GM12878 (cell line): Measurements from ENCODE around the gene UNKL. TPM values are rescaled to one million over a fixed set of nuclear protein-coding genes. Genes with fewer than 3 reads are reported as not detected.
A peak's percentile ranks its signal among the peaks of the same experiment; 100 is the strongest.

Experiments used
- ATAC-seq: fragments of 200-7000 bp; cut with Tn5 transposase; 3 replicates; pipeline ENCODE4 v1.9.1; 2020; ENCODE audit warnings: mild to moderate bottlenecking, moderate library complexity
- BruUV-seq: library from RNA; stranded (reverse); fragments of 400-500 nt; replicated peaks from 2 replicates; lab custom pipeline; 2021; lab: Mats Ljungman, UMichigan
- CTCF ChIA-PET: fragments of 300-600 bp; sonication (Branson Sonifier 250); formaldehyde crosslinking; extraction: SDS; loops from one replicate; lab custom pipeline; 2021; ENCODE audit warnings: inconsistent platforms; lab: Yijun Ruan, JAX
- POLR2A ChIA-PET: fragments of 350-600 bp; formaldehyde crosslinking; extraction: SDS; loops from one replicate; lab custom pipeline; 2021; ENCODE audit warnings: inconsistent platforms; lab: Charles Lee
- RAD21 ChIA-PET: fragments of 300-600 bp; sonication (Branson Sonifier 250); formaldehyde crosslinking; loops from one replicate; lab custom pipeline; 2023; ENCODE audit warnings: antibody characterized with exemption; ENCODE audit not compliant: unreplicated experiment; lab: Charles Lee
- SMC1A ChIA-PET: fragments of 300-600 bp; sonication (Branson Sonifier 250); formaldehyde crosslinking; loops from one replicate; lab custom pipeline; 2023; ENCODE audit not compliant: unreplicated experiment, uncharacterized antibody; lab: Charles Lee
- DNase-seq: peaks from one replicate; pipeline ENCODE4 v3.0.0-alpha.2; 2011; ENCODE audit warnings: low read depth, low spot score
- FAIRE-seq: peaks from 3 replicates; lab custom pipeline; 2011; peaks lifted over from hg19 to GRCh38; lab: Jason Lieb, UNC
- H2AFZ ChIP-seq: 2 replicates; pipeline ENCODE4 v1.6.0; 2011; ENCODE audit warnings: low read depth, low read length, control low read depth; ENCODE audit not compliant: control insufficient read depth
- H3K27ac ChIP-seq: 2 replicates; pipeline ENCODE4 v1.5.1; 2011; ENCODE audit warnings: control low read depth; ENCODE audit not compliant: control insufficient read depth, insufficient read depth
- H3K27me3 ChIP-seq, 2 experiments: replicated peaks in 1 of 2; 2 replicates each; pipeline versions ENCODE4 v1.6.0 to v1.6.1; 2011; ENCODE audit warnings: low read length in 1 of 2; ENCODE audit not compliant: control insufficient read depth in 2 of 2, insufficient read depth in 2 of 2
- H3K36me3 ChIP-seq, 2 experiments: 2 replicates each; pipeline ENCODE4 v1.5.1; 2011; ENCODE audit warnings: low read length in 1 of 2; ENCODE audit not compliant: control insufficient read depth in 2 of 2, insufficient read depth in 2 of 2
- H3K4me1 ChIP-seq: 2 replicates; pipeline ENCODE4 v1.6.1; 2011; ENCODE audit warnings: mild to moderate bottlenecking, low read length, moderate library complexity, mixed read lengths; ENCODE audit not compliant: control insufficient read depth, insufficient read depth
- H3K4me2 ChIP-seq: 2 replicates; pipeline ENCODE4 v1.6.0; 2011; ENCODE audit warnings: control low read depth; ENCODE audit not compliant: control insufficient read depth, insufficient read depth
- H3K4me3 ChIP-seq: fragments of 200-600 bp; sonication (generic); 2 replicates; pipeline ENCODE4 v1.5.1; 2016
- H3K79me2 ChIP-seq: 2 replicates; pipeline ENCODE4 v1.6.0; 2011; ENCODE audit warnings: low read length; ENCODE audit not compliant: control insufficient read depth, insufficient read depth
- H3K9ac ChIP-seq: 2 replicates; pipeline ENCODE4 v1.8.0; 2011; ENCODE audit warnings: low read length, control low read depth, mixed read lengths; ENCODE audit not compliant: control insufficient read depth, insufficient read depth
- H3K9me3 ChIP-seq: replicated peaks from 3 replicates; pipeline ENCODE4 v1.5.1; 2011; ENCODE audit warnings: mild to moderate bottlenecking, low read length; ENCODE audit not compliant: control insufficient read depth, insufficient read depth
- H4K20me1 ChIP-seq: 2 replicates; pipeline ENCODE4 v1.6.0; 2011; ENCODE audit not compliant: control insufficient read depth, insufficient read depth
- IKZF1 ChIP-seq: fragments of 450-650 bp; conservative IDR thresholded peaks from 2 replicates; pipeline ENCODE4 v1.6.1; 2017; ENCODE audit warnings: antibody characterized with exemption, mild to moderate bottlenecking
- STAT1 ChIP-seq: fragments of 450-650 bp; conservative IDR thresholded peaks from 2 replicates; pipeline ENCODE4 v1.6.1; 2014; ENCODE audit warnings: antibody characterized with exemption, mild to moderate bottlenecking
- WGBS: methylation state at CpG from one replicate; pipeline ENCODE4 v1.1.6; 2016; ENCODE audit warnings: low lambda C conversion rate; ENCODE audit not compliant: insufficient replicate concordance, insufficient coverage; ENCODE audit errors: missing lambda C conversion rate; 5-methylcytosine and 5-hydroxymethylcytosine counted together
- in situ Hi-C: fragments of 300-500 bp; cut with MboI; formaldehyde crosslinking; loops from 9 replicates; pipeline ENCODE4 v1.14.3; 2018; ENCODE audit warnings: mixed read lengths
- intact Hi-C: fragments of 100-400 bp; cut with micrococcal nuclease; formaldehyde crosslinking; loops from one replicate; pipeline ENCODE4 v1.14.2; 2022; ENCODE audit not compliant: unreplicated experiment
- polyA plus RNA-seq, 11 experiments: library from polyadenylated mRNA; depleted of rRNA in 4 of 11; unstranded in 6 of 11; stranded (reverse) in 5 of 11; fragments of >200 nt; fragmentation: Nextera tagmentation in 4 of 11; fragmentation: Illumina TruSeq in 1 of 11; extraction: Ambion mirVana in 4 of 11; extraction: Trizol in 1 of 11; gene quantifications; 1 replicate in 1 of 11; 2 replicates in 10 of 11; pipeline versions ENCODE4 v1.2.1 to v1.2.3, GENCODE V29; 2011 to 2016; ENCODE audit warnings: inconsistent platforms in 2 of 11, missing spikeins in 2 of 11, low read depth in 1 of 11
- total RNA-seq, 4 experiments: library from RNA; depleted of rRNA in 3 of 4; stranded (reverse); fragments of >200 nt in 3 of 4; fragmentation: Illumina TruSeq in 1 of 4; extraction: Trizol in 1 of 4; gene quantifications; 2 replicates each; pipeline versions ENCODE4 v1.2.1 to v1.2.3, GENCODE V29; 2013 to 2021
- TF ChIP-seq, protein P1 (sequence below): fragments of 450-650 bp; IDR thresholded peaks from 2 replicates; pipeline ENCODE4 v1.6.1; 2016; ENCODE audit warnings: mild to moderate bottlenecking, moderate library complexity, borderline replicate concordance

Gene UNKL
- total and polyA plus RNA-seq, 10 of the 15 experiments (the other 5 are each of a cell fraction or from before 2014, with no cell fraction given) = 0.40 to 21.6 (median 9.1) TPM

DNA sequence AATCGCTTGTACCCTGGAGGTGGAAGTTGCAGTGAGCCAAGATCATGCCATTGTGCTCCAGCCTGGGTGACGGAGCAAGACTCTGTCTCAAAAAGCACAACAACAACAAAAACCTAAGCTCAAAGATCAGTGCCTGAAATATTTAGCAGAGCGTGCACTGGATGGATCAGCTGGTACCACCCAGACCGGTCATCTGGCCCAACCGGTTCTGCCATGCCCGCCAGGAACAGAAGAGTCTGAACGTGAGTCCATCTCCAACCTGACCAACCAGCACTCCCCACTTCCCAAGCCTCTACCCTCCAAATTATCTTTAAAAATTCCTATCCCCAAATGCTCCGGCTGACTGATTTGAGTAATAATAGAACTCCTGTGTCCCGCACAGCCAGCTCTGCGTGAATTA is 7.6 kb upstream of the UNKL start:
- DNase-seq (no peak), ATAC-seq (no peak), FAIRE-seq (no peak)
- Histone ChIP-seq H3K9ac (no peak overlapping the region), H3K36me3 (peaks cover 0 to 1% of the 10 kb centered on the region in 2 experiments; a peak in 2 of 4 replicates), H4K20me1 (no peaks in the 10 kb centered on the region), H3K27ac (no peak overlapping the region), H3K4me2 (0 out of 2 replicates have a peak overlapping the region, but pooled peaks have one; percentile 2), H3K4me3 (no peak overlapping the region), H3K27me3 (no peaks in the 10 kb centered on the region), H2AFZ (no peak overlapping the region), H3K4me1 (no peaks in the 10 kb centered on the region), H3K9me3 (no peaks in the 10 kb centered on the region), H3K79me2 (peaks cover 20% of the 10 kb centered on the region)
- intact Hi-C loops = loop anchor here (5.0 kb wide), 3 partner anchors 50 to 190 kb away; partner anchors contain the start of genes CRAMP1, IFT140 and UBE2I
- CTCF ChIA-PET = interaction anchor here (1.7 kb wide), 1 partner anchor 59 kb away, joined by 5 read pairs; no protein-coding TSS in a partner anchor
- BruUV-seq = no TSS peak
- RAD21 ChIA-PET = no interaction called here
- SMC1A ChIA-PET = no interaction called here
- in situ Hi-C loops = no loop called here
- POLR2A ChIA-PET = interaction anchor here (0.5 to 2.7 kb wide), 3 partner anchors 9 to 117 kb away, joined by 7 to 10 read pairs (median 7); no protein-coding TSS in a partner anchor
- TF ChIP-seq IKZF1 = no peak
- TF ChIP-seq STAT1 = no peak
- TF ChIP-seq, protein P1, sequence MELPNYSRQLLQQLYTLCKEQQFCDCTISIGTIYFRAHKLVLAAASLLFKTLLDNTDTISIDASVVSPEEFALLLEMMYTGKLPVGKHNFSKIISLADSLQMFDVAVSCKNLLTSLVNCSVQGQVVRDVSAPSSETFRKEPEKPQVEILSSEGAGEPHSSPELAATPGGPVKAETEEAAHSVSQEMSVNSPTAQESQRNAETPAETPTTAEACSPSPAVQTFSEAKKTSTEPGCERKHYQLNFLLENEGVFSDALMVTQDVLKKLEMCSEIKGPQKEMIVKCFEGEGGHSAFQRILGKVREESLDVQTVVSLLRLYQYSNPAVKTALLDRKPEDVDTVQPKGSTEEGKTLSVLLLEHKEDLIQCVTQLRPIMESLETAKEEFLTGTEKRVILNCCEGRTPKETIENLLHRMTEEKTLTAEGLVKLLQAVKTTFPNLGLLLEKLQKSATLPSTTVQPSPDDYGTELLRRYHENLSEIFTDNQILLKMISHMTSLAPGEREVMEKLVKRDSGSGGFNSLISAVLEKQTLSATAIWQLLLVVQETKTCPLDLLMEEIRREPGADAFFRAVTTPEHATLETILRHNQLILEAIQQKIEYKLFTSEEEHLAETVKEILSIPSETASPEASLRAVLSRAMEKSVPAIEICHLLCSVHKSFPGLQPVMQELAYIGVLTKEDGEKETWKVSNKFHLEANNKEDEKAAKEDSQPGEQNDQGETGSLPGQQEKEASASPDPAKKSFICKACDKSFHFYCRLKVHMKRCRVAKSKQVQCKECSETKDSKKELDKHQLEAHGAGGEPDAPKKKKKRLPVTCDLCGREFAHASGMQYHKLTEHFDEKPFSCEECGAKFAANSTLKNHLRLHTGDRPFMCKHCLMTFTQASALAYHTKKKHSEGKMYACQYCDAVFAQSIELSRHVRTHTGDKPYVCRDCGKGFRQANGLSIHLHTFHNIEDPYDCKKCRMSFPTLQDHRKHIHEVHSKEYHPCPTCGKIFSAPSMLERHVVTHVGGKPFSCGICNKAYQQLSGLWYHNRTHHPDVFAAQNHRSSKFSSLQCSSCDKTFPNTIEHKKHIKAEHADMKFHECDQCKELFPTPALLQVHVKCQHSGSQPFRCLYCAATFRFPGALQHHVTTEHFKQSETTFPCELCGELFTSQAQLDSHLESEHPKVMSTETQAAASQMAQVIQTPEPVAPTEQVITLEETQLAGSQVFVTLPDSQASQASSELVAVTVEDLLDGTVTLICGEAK = no peak
- 90% methylated on average over 10 of the region's 10 CpGs for WGBS
